Vagina (tissue), 2 donors: Measurements from ENCODE around the gene GADL1. TPM values are rescaled to one million over a fixed set of nuclear protein-coding genes. Genes with fewer than 3 reads are reported as not detected.

ENCODE experiments used
- DNase-seq, 2 donors: peaks; one replicate each; pipeline ENCODE4 v3.0.0-alpha.2; 2017; ENCODE audit errors: extremely low spot score in 2 of 2
- H3K27ac ChIP-seq: fragments of 200-600 bp; sonication (generic); one replicate; pipeline ENCODE4 v1.5.1; 2019
- H3K27me3 ChIP-seq: fragments of 200-600 bp; sonication (generic); one replicate; pipeline ENCODE4 v1.5.1; 2019
- H3K36me3 ChIP-seq, 2 donors: fragments of 200-600 bp; sonication (generic); one replicate each; pipeline ENCODE4 v1.5.1; 2017 to 2019
- H3K4me1 ChIP-seq: fragments of 200-600 bp; sonication (generic); one replicate; pipeline ENCODE4 v1.5.1; 2019
- H3K4me3 ChIP-seq, 2 donors: fragments of 200-600 bp; sonication (generic); 1 replicate in 1 of 2; 2 replicates in 1 of 2; pipeline ENCODE4 v1.5.1; 2016 to 2019
- H3K9me3 ChIP-seq: fragments of 200-600 bp; sonication (generic); one replicate; pipeline ENCODE4 v1.5.1; 2019
- CTCF ChIP-seq, 3 experiments: fragments of 450-650 bp in 2 of 3; fragments of 200-600 bp in 1 of 3; sonication (generic) in 1 of 3; IDR thresholded peaks; one replicate each; pipeline ENCODE4 v1.5.1; 2017 to 2019; ENCODE audit warnings: antibody characterized with exemption in 3 of 3, mild to moderate bottlenecking in 2 of 3, moderate library complexity in 2 of 3
- POLR2A ChIP-seq, 2 donors: fragments of 450-650 bp; IDR thresholded peaks; one replicate each; pipeline ENCODE4 v1.6.1; 2017; ENCODE audit warnings: antibody characterized with exemption in 2 of 2, mild to moderate bottlenecking in 2 of 2, moderate library complexity in 2 of 2
- POLR2AphosphoS5 ChIP-seq, 2 donors: sonication (generic); formaldehyde crosslinking; IDR thresholded peaks; one replicate each; pipeline ENCODE4 v1.9.0; 2017; ENCODE audit warnings: antibody characterized with exemption in 2 of 2, mild to moderate bottlenecking in 2 of 2, low read depth in 1 of 2; ENCODE audit not compliant: insufficient read depth in 1 of 2
- intact Hi-C: fragments of 100-400 bp; cut with DNase I; formaldehyde crosslinking; loops from one replicate; pipeline ENCODE4 v1.15.1; 2023
- total RNA-seq: library from RNA; depleted of rRNA; stranded (reverse); fragments of >200 nt; gene quantifications from one replicate; pipeline ENCODE4 v1.2.3, GENCODE V29; 2016

The GADL1 gene
- total RNA-seq, 1 donor from 2014 or later: not detected

GRCh38 chr3:30760040-30760695 is 134.3 kb downstream of the GADL1 start:
- Histone ChIP-seq H3K27me3 (no peaks in the 10 kb centered on the region), H3K4me1 (no peaks in the 10 kb centered on the region), H3K36me3 (no peaks in the 10 kb centered on the region), H3K4me3 (no peak overlapping the region), H3K27ac (no peak overlapping the region), H3K9me3 (no peaks in the 10 kb centered on the region)
- intact Hi-C loops: no loop called here
- DNase-seq: no peak
- TF ChIP-seq CTCF (IDR thresholded peaks at IDR 0.05) (no peak), POLR2AphosphoS5 (IDR thresholded peaks at IDR 0.05; ENCODE audit: insufficient read depth in 1 of 2, low read depth in 1 of 2) (no peak), POLR2A (IDR thresholded peaks at IDR 0.05) (no peak)

GRCh38 chr3:30756218-30756617 is 138.2 kb downstream of the GADL1 start:
- H3K4me3 ChIP-seq: no peak overlapping the region
- peaks cover 5% of the 10 kb centered on the region for H3K4me1 ChIP-seq
- H3K27ac ChIP-seq: no peak overlapping the region
- no peaks in the 10 kb centered on the region for H3K9me3 ChIP-seq
- TF ChIP-seq CTCF (IDR thresholded peaks at IDR 0.05) (no peak), POLR2A (IDR thresholded peaks at IDR 0.05) (no peak), POLR2AphosphoS5 (IDR thresholded peaks at IDR 0.05; ENCODE audit: insufficient read depth in 1 of 2, low read depth in 1 of 2) (no peak)
- intact Hi-C loops: no loop called here
- no peak for DNase-seq
- no peaks in the 10 kb centered on the region for H3K27me3 ChIP-seq
- H3K36me3 ChIP-seq: no peaks in the 10 kb centered on the region

- H3K36me3 ChIP-seq: no peaks in the 10 kb centered on the region
- H3K4me1 ChIP-seq: peaks cover 5% of the 10 kb centered on the region
- H3K27ac ChIP-seq: no peak overlapping the region
- DNase-seq: no peak
- no peak overlapping the region for H3K4me3 ChIP-seq
- intact Hi-C loops: no loop called here
- no peaks in the 10 kb centered on the region for H3K9me3 ChIP-seq
- no peaks in the 10 kb centered on the region for H3K27me3 ChIP-seq
- TF ChIP-seq POLR2AphosphoS5 (IDR thresholded peaks at IDR 0.05; ENCODE audit: insufficient read depth in 1 of 2, low read depth in 1 of 2) (no peak), CTCF (IDR thresholded peaks at IDR 0.05) (no peak), POLR2A (IDR thresholded peaks at IDR 0.05) (no peak)
Observed at GRCh38 chr3:30754426-30754825, 140.0 kb downstream of the GADL1 start.

- intact Hi-C loops: no loop called here
- H3K27ac ChIP-seq: no peak overlapping the region
Observed at GRCh38 chr3:30753766-30754165, 140.7 kb downstream of the GADL1 start.

More at GRCh38 chr3:30753766-30754165, 140.7 kb downstream of the GADL1 start:
- no peak overlapping the region for H3K4me3 ChIP-seq
- peaks cover 5% of the 10 kb centered on the region for H3K4me1 ChIP-seq
- H3K27me3 ChIP-seq: no peaks in the 10 kb centered on the region
- H3K36me3 ChIP-seq: no peaks in the 10 kb centered on the region
- TF ChIP-seq CTCF (IDR thresholded peaks at IDR 0.05) (no peak), POLR2A (IDR thresholded peaks at IDR 0.05) (no peak), POLR2AphosphoS5 (IDR thresholded peaks at IDR 0.05; ENCODE audit: insufficient read depth in 1 of 2, low read depth in 1 of 2) (no peak)
- no peaks in the 10 kb centered on the region for H3K9me3 ChIP-seq
- no peak for DNase-seq
